Hepatocyte (in vitro differentiated cells): ENCODE measurements around the gene DIP2B.

Experiments used
- EZH2 ChIP-seq: fragments of 200-600 bp; sonication (generic); IDR thresholded peaks from 2 replicates; pipeline ENCODE4 v1.6.1; 2016; ENCODE audit warnings: antibody characterized with exemption, mild to moderate bottlenecking, borderline replicate concordance
- TF ChIP-seq, protein P1 (sequence below): fragments of 200-600 bp; sonication (generic); IDR thresholded peaks from 2 replicates; pipeline ENCODE4 v1.5.1; 2016; ENCODE audit warnings: antibody characterized with exemption, mild to moderate bottlenecking; ENCODE audit not compliant: poor library complexity

DNA sequence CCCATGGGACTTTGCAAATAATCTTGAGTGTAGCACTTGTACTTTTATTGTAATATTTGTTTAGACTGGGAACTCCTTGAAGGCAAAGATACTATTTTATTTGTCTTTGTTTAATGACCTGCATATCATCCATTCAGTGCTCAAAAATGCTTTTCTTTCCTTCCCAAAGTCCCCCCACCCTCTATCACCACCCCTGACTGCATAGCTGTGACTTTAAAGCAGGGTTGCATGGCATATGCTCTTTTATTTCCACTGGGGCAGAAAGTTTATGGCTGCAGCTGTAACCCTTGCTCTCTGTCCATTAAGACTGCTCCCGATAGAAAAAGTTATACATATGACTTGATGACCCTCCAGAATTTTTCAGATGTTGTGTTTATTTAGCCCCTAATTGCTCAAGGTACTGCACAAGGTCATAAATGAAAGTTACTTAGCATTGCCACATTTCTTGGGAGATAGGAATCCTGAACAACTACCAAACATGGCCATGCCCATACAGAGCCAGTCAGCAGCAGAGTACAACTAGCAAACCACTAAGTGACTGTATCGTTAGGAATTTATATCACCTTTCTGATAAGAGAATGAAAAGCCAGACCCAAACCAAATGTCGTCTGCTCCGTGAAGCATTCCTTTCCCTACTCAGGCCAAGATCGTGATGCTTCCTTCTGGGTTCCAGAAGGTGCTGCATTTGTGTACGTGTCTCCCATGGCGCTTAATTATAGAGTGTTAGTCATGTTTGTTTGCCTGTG, 114.3 kb downstream of the DIP2B start:
- TF ChIP-seq, protein P1, sequence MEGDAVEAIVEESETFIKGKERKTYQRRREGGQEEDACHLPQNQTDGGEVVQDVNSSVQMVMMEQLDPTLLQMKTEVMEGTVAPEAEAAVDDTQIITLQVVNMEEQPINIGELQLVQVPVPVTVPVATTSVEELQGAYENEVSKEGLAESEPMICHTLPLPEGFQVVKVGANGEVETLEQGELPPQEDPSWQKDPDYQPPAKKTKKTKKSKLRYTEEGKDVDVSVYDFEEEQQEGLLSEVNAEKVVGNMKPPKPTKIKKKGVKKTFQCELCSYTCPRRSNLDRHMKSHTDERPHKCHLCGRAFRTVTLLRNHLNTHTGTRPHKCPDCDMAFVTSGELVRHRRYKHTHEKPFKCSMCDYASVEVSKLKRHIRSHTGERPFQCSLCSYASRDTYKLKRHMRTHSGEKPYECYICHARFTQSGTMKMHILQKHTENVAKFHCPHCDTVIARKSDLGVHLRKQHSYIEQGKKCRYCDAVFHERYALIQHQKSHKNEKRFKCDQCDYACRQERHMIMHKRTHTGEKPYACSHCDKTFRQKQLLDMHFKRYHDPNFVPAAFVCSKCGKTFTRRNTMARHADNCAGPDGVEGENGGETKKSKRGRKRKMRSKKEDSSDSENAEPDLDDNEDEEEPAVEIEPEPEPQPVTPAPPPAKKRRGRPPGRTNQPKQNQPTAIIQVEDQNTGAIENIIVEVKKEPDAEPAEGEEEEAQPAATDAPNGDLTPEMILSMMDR, result no peak
- TF ChIP-seq EZH2, result no peak
